GM18868 (cell line): ENCODE measurements around the gene ADAMTSL4.
"Not testable (repeated sequence)": the region's sequence is repeated elsewhere in the genome, so short reads cannot be mapped to it uniquely, and the experiment has no call there.

Source experiments
- ATAC-seq: cut with Tn5 transposase; IDR thresholded peaks from one replicate; pipeline ENCODE4 v1.9.1; 2021; ENCODE audit warnings: mild to moderate bottlenecking, moderate library complexity; ENCODE audit not compliant: unreplicated experiment

Gene ADAMTSL4

DNA sequence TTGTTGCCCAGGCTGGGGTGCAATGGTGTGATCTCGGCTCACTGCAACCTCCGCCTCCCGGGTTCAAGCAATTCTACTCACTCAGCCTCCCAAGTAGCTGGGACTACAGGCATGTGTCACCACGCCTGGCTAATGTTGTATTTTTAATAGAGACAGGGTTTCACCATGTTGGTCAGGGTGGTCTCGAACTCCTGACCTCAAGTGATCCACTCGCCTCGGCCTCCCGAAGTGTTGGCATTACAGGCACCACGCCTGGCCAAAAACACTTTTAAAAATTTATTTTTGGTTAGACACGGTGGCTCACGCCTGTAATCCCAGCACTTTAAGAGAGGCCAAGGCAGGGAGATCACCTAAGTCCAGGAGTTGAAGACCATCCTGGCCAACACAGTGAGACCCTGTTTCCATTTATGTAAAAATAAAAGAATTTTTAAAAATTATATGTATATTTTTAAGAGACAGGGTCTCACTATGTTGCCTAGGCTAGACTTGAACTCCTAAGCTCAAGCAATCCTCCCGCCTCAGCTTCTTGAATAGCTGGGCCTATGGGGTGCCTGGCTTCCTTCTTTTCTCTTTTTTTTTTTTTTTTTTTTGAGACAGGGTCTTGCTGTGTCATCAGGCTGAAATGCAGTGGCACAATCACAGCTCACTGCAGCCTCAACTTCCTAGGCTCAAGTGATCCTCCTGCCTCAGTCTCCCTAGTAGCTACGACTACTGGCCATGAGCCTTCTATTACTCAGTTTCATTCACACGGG lies 16.2 kb downstream of the ADAMTSL4 start:
- ATAC-seq: not testable (repeated sequence)

DNA sequence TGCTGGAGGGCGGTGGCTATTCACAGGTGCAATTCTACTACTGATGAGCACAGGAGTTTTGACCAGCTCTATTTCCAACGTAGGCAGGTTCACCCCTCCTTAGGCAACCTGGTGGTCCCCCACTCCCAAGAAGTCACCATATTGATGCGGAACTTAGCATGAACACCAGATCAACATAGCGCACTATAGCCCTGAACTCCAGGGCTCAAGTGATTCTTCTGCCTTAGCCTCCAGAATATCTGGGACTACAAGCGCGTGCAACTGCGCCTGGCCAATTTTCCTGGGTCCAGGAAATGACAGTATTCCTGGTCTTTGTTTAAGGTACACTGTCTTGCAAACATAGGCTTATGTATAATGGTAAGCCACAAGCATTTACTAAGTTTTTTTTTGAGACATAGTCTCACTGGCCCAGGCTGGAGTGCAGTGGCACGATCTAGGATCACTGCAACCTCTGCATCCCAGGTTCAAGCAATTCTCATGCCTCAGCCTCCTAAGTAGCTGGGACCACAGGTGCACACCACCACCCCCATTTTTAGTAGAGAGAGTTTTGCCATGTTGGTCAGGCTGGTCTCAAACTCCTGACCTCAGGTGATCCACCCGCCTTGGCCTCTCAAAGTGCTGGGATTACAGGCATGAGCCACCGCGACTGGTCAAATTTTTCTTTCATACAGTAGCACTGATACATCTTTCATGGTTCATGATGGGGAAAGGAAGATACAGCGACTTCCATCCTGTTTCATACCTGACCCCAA lies 17.6 kb downstream of the ADAMTSL4 start:
- no peak for ATAC-seq

DNA sequence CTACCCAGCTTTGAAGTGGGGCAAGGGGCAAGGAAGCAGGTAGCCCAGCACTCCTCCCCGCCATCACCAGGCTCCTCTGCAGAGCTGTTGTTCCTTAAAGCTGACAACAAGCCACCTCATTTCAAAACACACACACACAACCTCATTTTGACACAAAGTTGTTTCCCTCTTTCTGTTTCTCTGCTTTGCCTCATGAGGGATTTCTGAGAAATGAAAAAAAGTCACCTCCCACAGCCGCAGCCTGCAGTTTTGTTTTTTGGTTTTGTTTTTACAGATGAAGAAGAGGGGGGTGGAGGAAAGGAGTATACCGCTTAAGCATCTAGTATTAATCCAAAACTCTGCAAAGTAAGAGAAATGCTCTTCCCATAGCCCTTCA lies 18.1 kb downstream of the ADAMTSL4 start:
- ATAC-seq: peak; percentile 39

DNA sequence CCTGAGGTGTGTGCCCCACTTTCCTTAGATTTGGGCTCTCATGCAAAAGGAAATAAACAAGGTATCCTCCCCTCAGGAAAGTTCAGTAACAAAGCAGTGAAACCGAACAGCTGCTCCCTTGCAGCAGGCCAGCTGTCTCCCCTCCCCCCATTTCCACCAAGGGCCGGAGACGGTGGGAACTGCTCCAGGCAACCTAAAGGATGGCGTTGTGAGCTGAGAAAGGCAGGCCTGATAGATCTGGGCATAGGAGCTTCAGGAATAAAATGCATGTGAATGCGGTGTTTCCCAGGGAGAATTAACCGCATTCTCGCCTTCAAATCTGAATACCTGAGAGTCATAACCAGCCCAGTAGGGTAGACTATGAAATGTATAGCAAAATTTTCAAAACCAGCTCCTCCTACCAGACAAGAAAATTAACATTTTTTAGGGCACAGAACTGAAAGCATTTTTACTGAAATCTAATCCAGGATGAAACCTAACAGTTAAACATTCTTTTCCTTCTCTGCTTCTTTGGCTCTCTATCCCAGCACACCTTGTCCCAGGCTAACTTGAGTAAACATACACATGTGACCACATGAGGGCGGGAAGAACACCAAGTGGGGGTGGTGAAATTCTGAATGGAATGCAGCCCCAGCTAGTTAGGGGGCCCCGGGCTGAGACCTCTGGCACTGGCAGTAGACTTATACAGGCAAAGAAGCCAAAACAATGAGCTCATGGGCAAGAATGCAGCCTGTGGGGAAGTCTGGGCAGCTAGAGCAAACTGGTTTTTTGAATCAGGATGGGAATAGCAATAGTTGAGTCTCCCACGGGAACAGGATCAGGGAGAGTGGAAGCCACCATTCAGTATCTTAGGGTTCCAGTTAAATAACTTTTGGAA lies 18.7 kb downstream of the ADAMTSL4 start:
- peak; percentile 15 for ATAC-seq

DNA sequence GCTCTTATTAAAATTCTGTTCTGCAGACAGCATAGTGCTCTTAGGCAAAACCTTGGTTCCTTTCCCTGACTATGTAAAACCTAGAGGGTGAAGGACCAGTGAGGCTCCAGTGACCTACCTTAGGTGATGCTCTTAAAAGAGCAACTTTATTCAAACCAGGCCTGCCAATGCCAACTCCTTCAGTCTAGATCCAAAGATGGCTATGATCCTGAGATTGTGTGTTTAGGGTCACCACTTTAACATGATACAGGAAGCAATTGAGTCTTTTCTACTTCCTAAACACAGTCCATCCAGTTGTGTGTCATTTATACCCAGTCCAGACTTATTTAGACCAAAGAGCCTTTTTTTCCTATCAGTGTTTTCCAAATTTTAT lies 19.4 kb downstream of the ADAMTSL4 start:
- ATAC-seq: no peak

DNA sequence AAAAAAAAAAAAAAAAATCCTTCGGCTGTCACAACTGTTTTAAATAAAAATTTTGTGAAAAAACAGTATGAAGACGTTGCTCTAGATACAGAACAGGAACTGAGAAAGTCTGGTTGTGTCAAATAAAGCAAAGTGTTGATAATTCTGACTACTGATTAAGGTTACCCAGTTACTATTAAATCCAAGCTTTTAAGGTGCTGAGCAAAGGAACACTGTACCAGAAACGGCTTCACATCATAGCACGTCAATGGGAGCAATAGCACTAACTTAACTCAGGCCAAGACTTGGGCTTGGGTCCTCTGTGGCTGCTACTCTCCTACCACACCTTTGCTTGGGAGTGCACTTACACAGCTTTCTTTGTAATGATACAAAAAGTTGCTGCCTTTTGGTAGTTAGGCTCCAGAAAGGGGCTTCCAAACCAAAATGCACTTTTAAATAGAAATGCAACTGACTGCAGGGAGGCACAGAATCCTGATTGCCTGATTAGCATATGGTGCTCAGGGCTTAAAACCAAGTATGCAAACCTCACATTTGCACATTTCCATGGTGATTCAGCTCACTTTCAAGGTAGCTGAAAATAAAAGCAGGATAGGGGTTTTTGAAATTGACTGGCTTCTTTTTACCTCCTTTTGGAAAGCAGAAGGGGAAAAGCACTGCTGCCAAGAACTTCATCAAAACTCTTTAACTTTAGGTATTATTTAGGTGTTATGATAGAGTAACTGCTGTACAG lies 23.9 kb downstream of the ADAMTSL4 start:
- no peak for ATAC-seq

DNA sequence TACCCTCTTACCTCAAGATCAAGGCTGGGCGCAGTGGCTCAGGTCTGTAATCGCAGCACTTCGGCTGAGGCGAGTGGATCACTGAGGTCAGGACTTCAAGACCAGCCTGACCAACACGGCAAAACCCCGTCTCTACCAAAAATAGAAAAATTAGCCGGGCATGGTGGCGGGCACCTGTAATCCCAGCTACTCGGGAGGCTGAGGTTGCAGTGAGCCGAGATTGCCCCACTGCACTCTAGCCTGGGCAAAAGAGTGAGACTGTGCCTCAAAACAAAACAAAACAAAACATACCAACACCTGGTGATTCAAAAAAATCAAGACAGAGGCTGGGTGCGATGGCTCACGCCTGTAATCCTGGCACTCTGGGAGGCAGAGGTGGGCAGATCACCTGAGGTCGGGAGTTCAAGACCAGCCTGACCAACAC lies 24.5 kb downstream of the ADAMTSL4 start:
- not testable (repeated sequence) for ATAC-seq

DNA sequence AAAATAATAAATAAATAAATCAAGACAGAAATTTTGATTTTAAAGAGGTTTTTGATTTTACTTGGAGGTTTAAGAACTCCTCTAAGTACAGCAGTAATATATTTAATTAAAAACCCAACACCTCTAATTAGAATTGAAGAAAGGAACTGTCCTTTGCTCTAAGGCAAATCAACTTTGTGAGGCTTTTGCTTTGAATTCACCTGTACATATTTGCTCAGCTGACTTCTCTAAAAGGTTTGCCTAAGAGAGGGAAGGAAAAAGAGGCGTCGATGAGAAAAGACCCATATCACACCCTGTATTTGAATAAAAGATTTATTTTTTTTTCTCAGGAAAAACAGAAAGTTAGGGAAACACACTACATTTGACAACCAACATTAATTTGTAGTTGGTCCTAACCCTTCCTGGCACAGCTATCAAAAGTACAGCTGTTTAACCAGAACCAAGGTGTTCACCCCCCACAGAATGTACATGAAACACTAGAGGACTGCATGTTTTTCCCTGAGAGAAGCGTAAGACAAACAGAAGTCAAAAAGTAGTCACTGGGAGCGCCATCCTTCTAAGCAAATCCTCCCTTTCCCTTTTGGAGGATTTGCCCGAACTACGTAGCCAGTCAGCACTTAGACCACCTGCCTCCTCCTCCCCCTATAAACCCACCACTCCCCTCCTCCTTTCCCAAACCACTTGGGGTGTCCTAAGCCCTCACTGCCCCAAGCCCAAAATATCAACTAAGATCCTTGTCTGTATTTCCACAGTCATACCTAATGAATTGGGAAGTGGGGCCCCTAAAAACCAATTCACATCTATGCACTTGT lies 25.3 kb downstream of the ADAMTSL4 start:
- ATAC-seq: no peak

DNA sequence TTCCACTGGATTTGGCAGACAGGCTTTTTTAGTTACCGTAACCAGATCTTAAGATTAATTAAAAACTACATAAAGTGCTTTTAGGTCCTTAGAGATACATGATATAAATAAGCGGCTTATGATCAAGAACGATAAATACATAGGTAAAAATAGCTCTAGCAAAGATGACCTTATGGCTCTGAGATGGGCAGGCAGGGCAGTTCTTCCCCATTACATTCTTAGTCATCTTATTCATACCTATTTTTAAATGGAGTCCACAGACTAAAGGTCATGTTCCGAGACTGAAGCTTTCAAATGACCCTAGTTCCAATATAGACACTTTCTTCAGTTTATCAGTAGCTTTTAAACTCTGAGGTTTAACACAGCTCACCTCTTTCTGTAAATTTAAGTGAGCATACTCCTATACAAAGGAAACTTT lies 25.9 kb downstream of the ADAMTSL4 start:
- no peak for ATAC-seq

DNA sequence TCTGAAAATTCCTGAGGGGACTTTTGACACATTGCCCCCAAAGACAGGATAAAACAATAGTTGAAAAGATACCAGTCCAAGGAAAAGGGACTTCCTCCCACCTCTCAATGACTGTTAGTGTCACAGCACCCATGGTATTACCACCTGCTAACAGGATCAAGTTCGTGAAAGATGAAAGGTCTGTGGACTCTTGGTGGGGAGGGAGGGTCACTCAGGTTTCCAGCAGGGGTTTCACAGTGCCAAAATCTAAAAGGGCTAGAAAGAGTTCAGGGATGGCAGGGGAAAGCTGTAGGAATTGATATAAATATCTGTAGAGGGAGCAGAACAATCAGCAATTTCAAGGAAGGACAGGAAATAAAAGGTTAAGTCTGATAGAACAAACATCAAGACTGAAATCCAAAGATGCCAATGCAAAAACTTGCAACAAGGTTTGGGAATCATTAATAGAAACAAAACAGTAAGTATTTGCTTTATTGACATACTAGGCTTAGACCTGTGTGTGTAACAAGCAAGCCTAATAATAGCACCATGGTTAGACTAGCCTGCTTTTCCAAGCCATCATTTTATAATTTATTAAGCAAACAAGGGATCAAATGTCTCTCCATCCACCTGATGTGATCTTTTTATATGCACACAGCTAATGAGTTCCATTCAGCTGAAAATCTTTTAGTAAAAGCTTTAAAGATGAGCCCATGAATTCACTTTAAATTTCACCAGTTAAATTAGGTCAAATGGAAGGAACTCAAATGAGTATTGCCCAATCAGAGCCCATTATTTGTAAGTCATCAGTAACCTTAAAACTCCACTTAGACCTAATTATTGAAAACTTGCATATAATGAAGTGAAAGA lies 26.5 kb downstream of the ADAMTSL4 start:
- no peak for ATAC-seq

DNA sequence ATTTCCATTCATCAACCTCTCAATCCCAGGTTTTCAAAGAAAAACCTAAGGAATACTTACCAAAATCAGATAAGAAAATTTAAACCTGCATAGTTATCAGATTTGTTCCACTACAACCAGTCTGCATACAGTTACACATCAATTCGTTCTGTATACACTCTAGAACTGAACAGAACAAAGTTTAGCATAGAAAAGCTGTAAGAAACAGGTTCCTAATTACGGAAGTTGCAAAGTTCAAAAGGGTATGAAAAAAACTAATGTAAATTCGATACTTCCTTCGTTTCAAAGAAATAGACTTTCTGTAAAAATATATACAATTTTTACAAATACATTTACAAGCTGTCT lies 27.1 kb downstream of the ADAMTSL4 start:
- no peak for ATAC-seq

DNA sequence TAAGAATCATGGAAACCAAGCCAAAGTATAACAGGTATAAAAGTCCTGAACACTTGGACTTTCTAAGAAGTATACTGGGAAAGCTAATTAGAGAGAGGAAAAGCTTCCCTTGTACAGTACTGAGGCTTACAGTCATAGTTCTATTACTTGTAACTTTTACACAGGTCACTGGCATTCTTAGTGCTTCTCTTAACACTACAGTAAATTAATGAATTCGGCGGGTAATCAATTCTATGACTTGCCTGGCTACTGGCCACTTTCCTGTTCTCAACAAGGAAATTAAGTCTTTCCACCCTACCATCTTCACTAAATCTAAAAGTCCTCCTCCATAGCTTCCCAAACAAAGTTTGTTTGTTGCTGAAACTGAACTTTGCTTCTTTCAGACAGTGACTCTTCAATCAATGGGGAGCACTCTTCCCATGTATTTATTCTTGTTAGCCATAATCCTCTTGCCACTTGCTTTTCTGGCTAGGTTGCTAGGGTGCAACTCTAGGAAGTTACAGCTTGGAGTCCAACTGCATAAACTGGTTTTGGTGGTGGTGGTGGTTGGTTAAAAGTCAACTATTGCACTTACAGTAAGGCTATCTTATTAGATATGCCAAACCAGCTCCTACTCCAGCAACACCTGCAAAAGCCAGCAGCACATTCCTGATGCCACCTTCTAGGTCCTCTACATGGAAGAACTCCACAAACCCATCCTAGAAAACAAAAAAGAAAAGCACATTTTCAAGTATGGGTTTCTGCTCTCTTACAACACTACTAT lies 27.8 kb downstream of the ADAMTSL4 start:
- no peak for ATAC-seq

DNA sequence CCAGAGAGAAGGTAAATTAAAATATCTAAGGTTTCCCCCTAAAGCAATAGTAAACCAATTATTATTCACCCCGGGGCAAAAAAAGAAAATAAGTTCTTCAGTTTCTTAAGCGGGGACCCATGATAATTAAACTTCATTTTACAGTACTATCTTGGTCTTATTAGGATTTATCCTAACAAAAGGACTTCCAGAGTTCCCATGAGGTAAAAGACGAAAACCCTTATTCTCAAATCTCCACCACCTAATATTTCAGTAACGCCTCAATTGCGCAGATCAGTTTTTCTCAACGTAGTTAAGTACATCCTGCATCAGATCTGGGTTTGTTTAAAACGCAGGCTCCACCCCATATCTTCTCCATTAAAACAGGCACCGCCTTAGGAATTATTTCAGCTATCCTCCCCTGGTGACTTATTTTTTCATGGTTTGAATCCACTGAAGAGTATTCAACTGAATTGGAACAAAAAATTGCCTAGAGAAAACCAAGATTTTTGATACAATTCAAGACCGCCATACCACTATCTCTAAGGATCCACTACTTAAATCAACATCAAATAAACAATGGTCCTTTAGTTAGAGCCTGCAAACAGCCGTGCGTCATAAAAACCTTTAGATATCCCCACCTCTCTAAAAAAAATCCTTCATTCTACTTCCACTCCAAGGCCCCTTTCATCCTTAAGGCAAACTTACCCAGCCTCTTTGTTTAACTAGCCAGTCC lies 28.5 kb downstream of the ADAMTSL4 start:
- ATAC-seq: no peak

DNA sequence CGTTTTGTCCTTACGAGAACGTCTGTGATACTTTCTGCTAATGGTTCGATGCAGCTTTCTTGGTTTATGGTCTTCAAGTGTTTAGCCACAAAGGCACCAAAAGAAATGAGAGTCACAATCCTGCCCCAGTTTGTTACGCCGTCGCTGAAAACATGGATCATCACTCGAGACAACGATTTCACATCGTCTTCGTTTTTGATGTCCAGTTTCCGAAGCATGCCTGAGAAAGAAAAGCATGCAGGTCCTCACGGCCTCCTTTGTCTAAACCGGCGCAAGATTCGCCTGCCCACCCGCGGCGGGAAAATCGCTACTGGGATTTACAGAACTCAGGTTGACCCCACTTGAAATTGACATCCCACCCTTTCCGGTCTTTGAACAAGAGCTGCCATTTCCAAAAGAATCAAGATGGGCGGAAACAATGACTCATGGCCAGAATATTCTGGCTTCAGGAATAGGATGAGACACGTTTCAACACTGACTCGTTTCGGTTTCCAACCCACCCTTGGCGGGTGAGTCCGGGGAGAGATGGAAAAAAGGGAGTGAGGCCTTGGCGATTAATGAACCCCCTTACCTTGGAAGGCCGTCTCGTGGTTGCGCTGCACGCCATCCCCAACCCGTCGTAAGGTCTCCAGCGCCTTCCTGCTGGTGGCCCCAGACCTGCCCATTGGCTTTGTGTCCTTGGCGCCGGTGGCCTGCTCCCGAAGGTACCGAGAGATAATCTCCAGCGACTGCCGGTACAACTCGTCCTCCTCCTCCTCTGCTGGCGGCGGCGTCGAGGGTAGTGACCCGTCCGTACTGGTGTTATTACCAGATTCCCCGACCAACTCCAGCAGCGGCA lies 29.3 kb downstream of the ADAMTSL4 start:
- no peak for ATAC-seq

DNA sequence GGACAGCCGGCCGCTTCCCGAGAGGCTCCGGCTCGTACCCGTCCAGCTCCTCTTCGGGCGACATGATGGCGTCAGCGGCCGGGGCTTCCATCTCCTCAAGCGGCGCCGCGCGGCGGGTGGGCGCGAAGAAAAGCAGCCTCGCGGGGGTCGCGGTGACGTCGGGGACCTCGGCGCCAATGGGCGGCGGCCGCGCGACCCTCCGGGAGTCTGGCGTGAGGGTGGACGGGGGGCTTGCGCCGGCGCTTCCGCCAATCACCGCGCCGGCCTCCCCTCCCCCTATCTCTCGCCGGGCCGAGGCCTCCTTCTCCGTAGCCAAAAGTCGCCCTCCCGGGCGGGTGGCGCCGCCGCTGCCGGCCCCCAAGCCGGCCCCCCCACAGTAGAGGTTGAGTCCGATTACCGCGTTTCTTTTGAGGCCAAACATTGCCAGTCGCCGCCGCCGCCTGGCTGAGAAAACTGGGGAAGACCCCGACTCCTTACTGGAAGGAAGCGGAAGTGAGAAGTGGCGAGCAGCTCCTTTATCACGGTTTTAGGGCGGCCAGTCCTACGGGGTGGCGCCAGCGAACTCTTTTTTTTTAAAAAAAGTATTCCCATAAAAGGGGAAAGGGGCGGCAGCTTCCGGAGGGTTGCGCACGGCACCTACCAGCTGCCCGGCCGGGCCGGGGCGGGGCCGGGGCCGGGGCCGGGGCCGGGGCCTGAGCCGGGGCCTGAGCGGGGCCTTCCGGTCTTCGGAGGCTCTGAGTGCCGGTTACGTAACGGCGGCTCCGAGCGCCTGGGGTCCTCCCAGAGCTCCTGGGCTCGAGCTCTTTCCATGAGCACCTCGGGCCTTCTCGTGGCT lies 30.1 kb downstream of the ADAMTSL4 start, which contains the start of gene MCL1:
Gene MCL1 (minus strand): TSS at position 501 of the 835 bp plus-strand sequence. CDS start 80 bp downstream, at position 421.
- peak; percentile 84 for ATAC-seq
